ENCODE measurements around the gene NCKAP5. TPM values are rescaled to one million over a fixed set of nuclear protein-coding genes. Genes with fewer than 3 reads are reported as not detected.

Gene NCKAP5
- polyA plus RNA-seq, 2 of the 4 experiments (the other 2 are of a cell fraction), result 3.0 to 4.1 TPM

- TF ChIP-seq HMGXB4 (CRISPR knock-in tag; IDR thresholded peaks at IDR 0.05; ENCODE audit: borderline replicate concordance), result no peak
- no peak for TF ChIP-seq BHLHE40 (IDR thresholded peaks at IDR 0.05; ENCODE audit: low read depth, low read length)
- no peak overlapping the region for H3K4me3 ChIP-seq
- POLR2A ChIA-PET, result no interaction called here
- H3K9me3 ChIP-seq, result no peaks in the 10 kb centered on the region
- ATAC-seq (no peak), FAIRE-seq (no peak), DNase-seq (ENCODE audit: low read depth in 1 of 2, low spot score in 1 of 2) (no peak)
- peak overlapping the region; percentile 6; the same call in 1 of the 3 replicates for H3K4me2 ChIP-seq
- 21% methylated on average over 3 of the region's 3 CpGs for WGBS (ENCODE audit: missing lambda C conversion rate)
- no peak overlapping the region for H3K27ac ChIP-seq
- peaks cover 10% of the 10 kb centered on the region; the same call in 1 of the 3 replicates for H3K4me1 ChIP-seq
- CTCF ChIA-PET, result interaction anchor here (1.7 kb wide), 1 partner anchor 54 kb away, joined by 4 read pairs; no protein-coding TSS in a partner anchor
These were observed 110.0 kb downstream of the NCKAP5 start for GRCh38 chr2:133458280-133458679.

GRCh38 chr2:133457861-133458260 is 110.4 kb downstream of the NCKAP5 start:
- ATAC-seq (no peak), FAIRE-seq (no peak), DNase-seq (ENCODE audit: low read depth in 1 of 2, low spot score in 1 of 2) (no peak)
- Histone ChIP-seq H3K4me3 (no peak overlapping the region), H3K4me2 (peak overlapping the region; percentile 6; the same call in 1 of the 3 replicates), H3K27ac (no peak overlapping the region), H3K9me3 (no peaks in the 10 kb centered on the region), H3K4me1 (peaks cover 14% of the 10 kb centered on the region; the same call in 1 of the 3 replicates)
- ChIA-PET POLR2A (no interaction called here), CTCF (interaction anchor here (1.7 kb wide), 1 partner anchor 55 kb away, joined by 4 read pairs; no protein-coding TSS in a partner anchor)
- 52% methylated on average over 4 of the region's 4 CpGs for WGBS (ENCODE audit: missing lambda C conversion rate)
- TF ChIP-seq ESRRA (IDR thresholded peaks at IDR 0.05; ENCODE audit: borderline replicate concordance, low read length) (no peak), POLR2A (IDR thresholded peaks at IDR 0.05; ENCODE audit: low read length) (no peak), MAFK (IDR thresholded peaks at IDR 0.05; ENCODE audit: partially characterized antibody) (no peak), RNF2 (IDR thresholded peaks at IDR 0.05; ENCODE audit: borderline replicate concordance, low read depth) (no peak), NFE2L2 (conservative IDR thresholded peaks at IDR 0.05; ENCODE audit: low read length) (no peak), HDAC2 (IDR thresholded peaks at IDR 0.05) (no peak), ATOH8 (CRISPR knock-in tag; IDR thresholded peaks at IDR 0.05; ENCODE audit: low read depth) (no peak), NR3C1 (IDR thresholded peaks at IDR 0.05) (no peak)

- ChIA-PET POLR2A (no interaction called here), CTCF (interaction anchor here (1.7 kb wide), 1 partner anchor 55 kb away, joined by 4 read pairs; no protein-coding TSS in a partner anchor)
- ATAC-seq, result no peak
- Histone ChIP-seq H3K4me2 (no peak overlapping the region), H3K9me3 (no peaks in the 10 kb centered on the region), H3K27ac (no peak overlapping the region), H3K4me3 (no peak overlapping the region), H3K4me1 (peaks cover 16% of the 10 kb centered on the region; the same call in 1 of the 3 replicates)
- no peak for DNase-seq (ENCODE audit: low read depth in 1 of 2, low spot score in 1 of 2)
- no peak for TF ChIP-seq USF2 (IDR thresholded peaks at IDR 0.05)
- TF ChIP-seq CHD4 (IDR thresholded peaks at IDR 0.05; ENCODE audit: borderline replicate concordance), result no peak
- no peak for TF ChIP-seq NFE2L2 (conservative IDR thresholded peaks at IDR 0.05; ENCODE audit: low read length)
- no peak for TF ChIP-seq PHF8 (IDR thresholded peaks at IDR 0.05; ENCODE audit: borderline replicate concordance, low read depth)
- no peak for TF ChIP-seq KDM5A (IDR thresholded peaks at IDR 0.05)
- no peak for TF ChIP-seq FOSB (CRISPR knock-in tag; IDR thresholded peaks at IDR 0.05)
- TF ChIP-seq RARB (CRISPR knock-in tag; IDR thresholded peaks at IDR 0.05), result no peak
- FAIRE-seq, result no peak
- WGBS (ENCODE audit: missing lambda C conversion rate), result 64% methylated on average over 3 of the region's 3 CpGs
These were observed 111.3 kb downstream of the NCKAP5 start for GRCh38 chr2:133456971-133457370.

GRCh38 chr2:133456156-133456555 is 112.1 kb downstream of the NCKAP5 start:
- Histone ChIP-seq H3K4me2 (no peak overlapping the region), H3K9me3 (no peaks in the 10 kb centered on the region), H3K27ac (no peak overlapping the region), H3K4me1 (peaks cover 16% of the 10 kb centered on the region; the same call in 1 of the 3 replicates), H3K4me3 (no peak overlapping the region)
- TF ChIP-seq JUN (IDR thresholded peaks at IDR 0.05), result no peak
- no peak for TF ChIP-seq CHD2 (IDR thresholded peaks at IDR 0.05; ENCODE audit: low read length, partially characterized antibody)
- TF ChIP-seq CBX8 (IDR thresholded peaks at IDR 0.05), result no peak
- TF ChIP-seq ZSCAN20 (CRISPR knock-in tag; IDR thresholded peaks at IDR 0.05), result no peak
- TF ChIP-seq MAFK (IDR thresholded peaks at IDR 0.05; ENCODE audit: partially characterized antibody), result no peak
- TF ChIP-seq KDM5A (IDR thresholded peaks at IDR 0.05), result no peak
- no peak for TF ChIP-seq CEBPB (IDR thresholded peaks at IDR 0.05)
- TF ChIP-seq EHF (CRISPR knock-in tag; IDR thresholded peaks at IDR 0.05), result no peak
- TF ChIP-seq ATOH8 (CRISPR knock-in tag; IDR thresholded peaks at IDR 0.05; ENCODE audit: low read depth), result no peak
- DNase-seq (ENCODE audit: low read depth in 1 of 2, low spot score in 1 of 2), result no peak
- ATAC-seq, result no peak
- ChIA-PET POLR2A (no interaction called here), CTCF (no interaction called here)
- no peak for FAIRE-seq
- 45% methylated on average over 5 of the region's 5 CpGs for WGBS (ENCODE audit: missing lambda C conversion rate)

All from A549 (cell line).